GM12873 (cell line): ENCODE measurements around the gene SEZ6.

Experiments
- TF ChIP-seq, protein P1 (sequence below): IDR thresholded peaks from 2 replicates; pipeline ENCODE4 v1.5.1; 2012; ENCODE audit warnings: low read depth, mild to moderate bottlenecking, moderate library complexity, low read length, control low read depth; ENCODE audit not compliant: insufficient read depth; ENCODE audit errors: missing control alignments

Gene SEZ6

GRCh38 chr17:28997806-28998205, 8.0 kb downstream of the SEZ6 start:
- TF ChIP-seq, protein P1, sequence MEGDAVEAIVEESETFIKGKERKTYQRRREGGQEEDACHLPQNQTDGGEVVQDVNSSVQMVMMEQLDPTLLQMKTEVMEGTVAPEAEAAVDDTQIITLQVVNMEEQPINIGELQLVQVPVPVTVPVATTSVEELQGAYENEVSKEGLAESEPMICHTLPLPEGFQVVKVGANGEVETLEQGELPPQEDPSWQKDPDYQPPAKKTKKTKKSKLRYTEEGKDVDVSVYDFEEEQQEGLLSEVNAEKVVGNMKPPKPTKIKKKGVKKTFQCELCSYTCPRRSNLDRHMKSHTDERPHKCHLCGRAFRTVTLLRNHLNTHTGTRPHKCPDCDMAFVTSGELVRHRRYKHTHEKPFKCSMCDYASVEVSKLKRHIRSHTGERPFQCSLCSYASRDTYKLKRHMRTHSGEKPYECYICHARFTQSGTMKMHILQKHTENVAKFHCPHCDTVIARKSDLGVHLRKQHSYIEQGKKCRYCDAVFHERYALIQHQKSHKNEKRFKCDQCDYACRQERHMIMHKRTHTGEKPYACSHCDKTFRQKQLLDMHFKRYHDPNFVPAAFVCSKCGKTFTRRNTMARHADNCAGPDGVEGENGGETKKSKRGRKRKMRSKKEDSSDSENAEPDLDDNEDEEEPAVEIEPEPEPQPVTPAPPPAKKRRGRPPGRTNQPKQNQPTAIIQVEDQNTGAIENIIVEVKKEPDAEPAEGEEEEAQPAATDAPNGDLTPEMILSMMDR: no peak

- TF ChIP-seq, protein P1: no peak
These were observed 9.2 kb downstream of the SEZ6 start for GRCh38 chr17:28996554-28997096.

DNA sequence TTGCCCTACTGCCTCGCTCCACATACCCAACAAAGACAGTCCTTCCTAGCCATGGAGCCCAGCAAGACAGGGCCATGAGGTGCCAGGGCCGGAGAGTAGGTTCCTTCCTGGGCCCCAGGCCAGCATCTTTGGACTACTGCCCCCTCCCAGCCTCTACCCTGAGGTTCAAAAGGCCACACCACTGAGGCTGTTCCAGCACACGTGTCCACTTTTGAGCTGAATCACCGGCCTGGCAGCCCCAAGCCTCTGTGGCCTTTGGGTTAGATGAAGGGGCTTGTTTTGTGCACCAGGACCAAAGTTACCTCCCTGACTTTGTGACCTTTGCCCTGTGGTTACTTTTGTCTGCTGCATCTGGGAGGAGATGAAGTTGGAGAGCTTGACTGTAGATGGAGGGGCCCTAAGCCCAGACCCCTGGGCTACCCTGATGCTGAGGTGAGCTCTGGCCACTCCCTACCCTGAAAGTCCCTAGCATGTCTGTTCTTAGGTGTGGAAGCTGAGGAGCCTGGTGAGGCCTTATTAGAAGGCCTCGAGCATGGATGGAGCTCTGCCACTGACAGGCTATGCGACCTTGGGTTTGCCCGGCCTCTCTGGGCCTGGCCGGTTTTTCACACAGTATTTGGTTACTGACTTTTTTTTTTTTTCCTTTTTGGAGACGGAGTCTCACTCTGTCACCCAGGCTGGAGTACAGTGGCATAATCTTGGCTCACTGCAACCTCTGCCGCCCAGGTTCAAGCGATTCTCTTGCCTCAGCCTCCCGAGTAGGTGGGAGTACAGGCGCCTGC, 12.0 kb downstream of the SEZ6 start:
- TF ChIP-seq, protein P1: no peak

- TF ChIP-seq, protein P1: no peak
These were observed 12.9 kb downstream of the SEZ6 start for GRCh38 chr17:28992625-28993600.

- TF ChIP-seq, protein P1: no peak
These were observed 13.6 kb downstream of the SEZ6 start for GRCh38 chr17:28992185-28992584.

DNA sequence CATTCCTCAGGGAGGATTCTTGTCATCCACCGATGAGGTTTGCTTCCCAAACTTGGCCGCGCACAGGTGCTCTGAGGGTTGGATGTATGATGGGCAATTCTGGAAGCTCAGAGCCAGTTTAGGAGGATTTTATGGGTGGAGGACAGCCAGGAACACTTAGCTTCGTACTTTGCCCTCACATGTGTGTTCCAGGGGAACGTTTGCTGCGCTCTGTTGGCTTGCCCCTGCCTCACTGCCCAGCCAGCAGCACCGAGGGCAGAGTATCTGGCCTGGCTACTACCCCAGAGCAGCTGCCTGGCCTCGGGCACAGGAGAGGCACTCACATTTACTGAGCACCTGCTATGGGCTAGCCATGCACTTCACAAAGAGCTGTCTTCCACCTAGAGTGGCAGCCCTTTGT, 14.1 kb downstream of the SEZ6 start:
- TF ChIP-seq, protein P1: no peak

DNA sequence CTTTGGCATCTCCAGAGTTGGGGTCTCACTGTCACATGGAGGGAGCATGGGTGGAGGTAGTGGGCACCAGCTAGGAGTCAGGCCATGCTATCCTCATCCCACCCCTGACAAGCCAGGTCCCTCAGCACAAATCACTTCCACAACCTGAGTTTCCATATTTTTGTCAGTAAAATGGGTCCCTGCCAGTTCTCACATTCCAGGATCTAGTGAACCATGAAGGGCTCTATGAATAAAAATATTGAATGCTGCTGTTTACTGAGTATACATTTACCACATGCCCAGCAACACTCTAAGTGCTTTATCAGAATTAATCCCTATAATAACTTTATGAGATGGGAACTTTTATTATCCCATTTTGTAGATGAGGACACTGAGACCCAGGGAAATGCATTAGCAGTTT, 16.8 kb downstream of the SEZ6 start:
- TF ChIP-seq, protein P1: no peak
